Transverse colon (tissue), 4 donors: ENCODE measurements around the gene PNLIPRP2. TPM values are rescaled to one million over a fixed set of nuclear protein-coding genes. Genes with fewer than 3 reads are reported as not detected.
A peak's percentile ranks its signal among the peaks of the same experiment; 100 is the strongest.

Experiments used
- DNase-seq: peaks from one replicate; pipeline ENCODE4 v3.0.0-alpha.2; 2019
- H3K27ac ChIP-seq, 4 donors: fragments of 200-600 bp; sonication (generic); 2 replicates each; pipeline ENCODE4 v1.5.1; 2016 to 2018; ENCODE audit warnings: inconsistent platforms in 4 of 4
- H3K27me3 ChIP-seq: fragments of 200-600 bp; sonication (generic); 2 replicates; pipeline ENCODE4 v1.5.1; 2017; ENCODE audit warnings: inconsistent platforms
- H3K36me3 ChIP-seq, 4 donors: fragments of 200-600 bp; sonication (generic); 2 replicates each; pipeline ENCODE4 v1.5.1; 2017 to 2019; ENCODE audit warnings: inconsistent platforms in 4 of 4
- H3K4me1 ChIP-seq, 4 donors: fragments of 200-600 bp; sonication (generic); 2 replicates each; pipeline ENCODE4 v1.5.1; 2017 to 2020; ENCODE audit warnings: inconsistent platforms in 4 of 4
- H3K4me3 ChIP-seq, 4 donors: fragments of 200-600 bp; sonication (generic); 1 replicate in 1 of 4; 2 replicates in 3 of 4; pipeline versions ENCODE4 v1.5.1 to v1.6.1; 2017 to 2019; ENCODE audit warnings: inconsistent platforms in 4 of 4
- H3K9me3 ChIP-seq, 2 donors: fragments of 200-600 bp; sonication (generic); 2 replicates each; pipeline ENCODE4 v1.5.1; 2017 to 2019; ENCODE audit warnings: inconsistent platforms in 2 of 2
- EP300 ChIP-seq: sonication (generic); formaldehyde crosslinking; IDR thresholded peaks from one replicate; pipeline ENCODE4 v1.6.1; 2017; ENCODE audit warnings: antibody characterized with exemption, low read depth
- POLR2A ChIP-seq: fragments of 450-650 bp; IDR thresholded peaks from one replicate; pipeline ENCODE4 v1.6.1; 2016; ENCODE audit warnings: antibody characterized with exemption, mild to moderate bottlenecking, moderate library complexity
- POLR2AphosphoS5 ChIP-seq, 3 donors: sonication (generic); formaldehyde crosslinking; IDR thresholded peaks; one replicate each; pipeline ENCODE4 v1.6.1; 2016; ENCODE audit warnings: antibody characterized with exemption in 3 of 3
- WGBS, 2 donors: methylation state at CpG; one replicate each; pipeline ENCODE4 v1.1.5; 2018; ENCODE audit warnings: low coverage in 1 of 2; 5-methylcytosine and 5-hydroxymethylcytosine counted together
- in situ Hi-C, 4 donors: fragments of 200-750 bp; cut with MboI; loops; one replicate each; pipeline versions ENCODE4 v1.15.0 to v1.15.1; 2017; ENCODE audit warnings: low sequenced_read_pairs in 3 of 4, low pct_ligation_motif_present in 1 of 4, low pct_unique_long_range_greater_than_20kb in 1 of 4
- intact Hi-C: fragments of 100-400 bp; cut with DNase I; formaldehyde crosslinking; loops from one replicate; pipeline ENCODE4 v1.15.1; 2023; ENCODE audit warnings: low total_unique reads
- total RNA-seq, 4 donors: library from RNA; depleted of rRNA; stranded (reverse); fragments of >200 nt; gene quantifications; one replicate each; pipeline ENCODE4 v1.1.0, GENCODE V29; 2016
- TF ChIP-seq, protein P1 (sequence below), 5 experiments: fragments of 200-600 bp in 3 of 5; fragments of 450-650 bp in 2 of 5; sonication (generic) in 3 of 5; IDR thresholded peaks; 1 replicate in 2 of 5; 2 replicates in 3 of 5; pipeline ENCODE4 v1.5.1; 2016 to 2017; ENCODE audit warnings: antibody characterized with exemption in 5 of 5, inconsistent platforms in 3 of 5, mild to moderate bottlenecking in 2 of 5, moderate library complexity in 1 of 5

PNLIPRP2 gene
- total RNA-seq, 4 donors from 2014 or later: 0.32 to 4.2 TPM; not detected in 2

DNA sequence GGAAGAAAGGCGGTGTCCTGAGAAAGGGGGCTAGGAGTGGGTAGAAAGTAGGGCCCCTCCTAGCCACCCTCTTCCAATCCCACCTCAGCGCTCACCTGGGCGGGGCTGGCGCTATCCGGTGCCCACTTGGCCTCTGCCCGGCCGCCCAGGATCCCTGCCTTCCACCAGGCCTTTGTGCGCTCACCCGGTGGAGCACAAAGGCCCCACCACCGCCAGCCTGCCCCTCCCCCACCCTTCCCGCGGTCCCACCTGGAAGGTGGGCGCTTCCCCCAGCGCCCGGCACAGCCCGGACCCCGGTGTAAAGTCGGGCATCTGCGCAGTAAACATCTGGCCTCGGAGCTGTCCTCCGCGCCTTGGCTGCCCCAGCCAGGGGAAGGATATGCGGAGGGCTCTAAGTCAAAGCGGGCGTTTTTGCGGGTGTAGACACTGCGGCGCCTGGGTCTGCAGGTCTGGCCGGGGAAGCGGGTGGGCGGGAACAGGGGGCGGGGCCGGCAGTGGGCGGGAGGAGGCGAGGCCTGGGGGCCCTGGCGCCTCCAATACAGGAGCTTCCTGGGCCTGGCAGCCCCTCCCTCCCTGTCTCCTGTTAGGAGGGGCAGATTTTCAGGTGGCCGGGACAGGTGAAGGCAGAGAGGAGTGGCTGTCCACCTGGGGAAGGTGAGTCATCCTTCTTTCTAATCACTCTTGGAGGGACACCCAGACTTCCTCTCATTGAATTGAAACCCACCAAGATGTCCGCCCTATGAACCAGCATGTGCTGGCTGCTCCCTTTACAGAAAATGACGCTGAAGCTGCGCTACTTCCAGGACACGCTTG, 49.3 kb downstream of the PNLIPRP2 start:
- Histone ChIP-seq H3K4me3 (peak overlapping the region in 3 of 4 donors; percentile 16 to 40 (median 29)), H3K4me1 (peaks cover 0 to 3% (median 0%) of the 10 kb centered on the region in 4 donors), H3K27me3 (peaks cover 10% of the 10 kb centered on the region), H3K36me3 (no peaks in the 10 kb centered on the region), H3K27ac (peak overlapping the region in 1 of 4 donors; percentile 49), H3K9me3 (no peaks in the 10 kb centered on the region)
- DNase-seq: peak; percentile 47
- 39 to 71% methylated on average over 1 to 21 of the region's 41 CpGs for WGBS, 2 donors
- in situ Hi-C loops (loop anchor here in 1 of 4 donors (25.0 kb wide), 1 partner anchor 492 kb away; no protein-coding TSS in a partner anchor), intact Hi-C loops (no loop called here)
- TF ChIP-seq EP300 (no peak), POLR2AphosphoS5 (IDR thresholded peaks at IDR 0.05) (no peak)

DNA sequence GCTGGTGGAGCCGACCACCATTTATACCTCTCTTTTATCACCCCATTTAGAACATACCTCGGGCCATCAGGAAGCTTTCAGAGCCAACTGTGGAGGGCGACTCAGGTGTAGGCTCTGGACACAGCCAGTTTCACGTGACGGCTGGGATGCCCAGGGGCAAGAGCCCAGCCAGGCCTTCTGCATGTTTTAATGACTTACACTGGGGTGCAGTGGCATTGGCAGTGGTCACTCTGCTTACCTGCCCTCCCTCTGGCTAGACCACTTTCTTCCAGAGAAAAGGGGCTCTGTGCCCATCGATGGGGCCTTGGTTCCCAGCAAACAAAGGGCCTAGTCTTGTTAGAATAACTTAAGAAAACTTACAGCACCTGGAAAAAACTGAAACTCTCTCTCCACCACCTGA, 50.0 kb downstream of the PNLIPRP2 start:
- DNase-seq: no peak
- peaks cover 0 to 3% (median 0%) of the 10 kb centered on the region in 4 donors for H3K4me1 ChIP-seq
- peaks cover 10% of the 10 kb centered on the region for H3K27me3 ChIP-seq
- in situ Hi-C loops: loop anchor here in 1 of 4 donors (25.0 kb wide), 1 partner anchor 492 kb away; no protein-coding TSS in a partner anchor
- WGBS, 2 donors: 68% methylated on average over 6 of the region's 6 CpGs; no CpG with 5 or more reads in 1 of the 2 donors
- intact Hi-C loops: no loop called here
- H3K27ac ChIP-seq: no peak overlapping the region
- no peaks in the 10 kb centered on the region for H3K36me3 ChIP-seq
- H3K9me3 ChIP-seq: no peaks in the 10 kb centered on the region
- peak overlapping the region in 2 of 4 donors; percentile 29 to 40 for H3K4me3 ChIP-seq
- TF ChIP-seq POLR2AphosphoS5 (IDR thresholded peaks at IDR 0.05) (no peak), POLR2A (no peak), EP300 (no peak)
- TF ChIP-seq, protein P1, sequence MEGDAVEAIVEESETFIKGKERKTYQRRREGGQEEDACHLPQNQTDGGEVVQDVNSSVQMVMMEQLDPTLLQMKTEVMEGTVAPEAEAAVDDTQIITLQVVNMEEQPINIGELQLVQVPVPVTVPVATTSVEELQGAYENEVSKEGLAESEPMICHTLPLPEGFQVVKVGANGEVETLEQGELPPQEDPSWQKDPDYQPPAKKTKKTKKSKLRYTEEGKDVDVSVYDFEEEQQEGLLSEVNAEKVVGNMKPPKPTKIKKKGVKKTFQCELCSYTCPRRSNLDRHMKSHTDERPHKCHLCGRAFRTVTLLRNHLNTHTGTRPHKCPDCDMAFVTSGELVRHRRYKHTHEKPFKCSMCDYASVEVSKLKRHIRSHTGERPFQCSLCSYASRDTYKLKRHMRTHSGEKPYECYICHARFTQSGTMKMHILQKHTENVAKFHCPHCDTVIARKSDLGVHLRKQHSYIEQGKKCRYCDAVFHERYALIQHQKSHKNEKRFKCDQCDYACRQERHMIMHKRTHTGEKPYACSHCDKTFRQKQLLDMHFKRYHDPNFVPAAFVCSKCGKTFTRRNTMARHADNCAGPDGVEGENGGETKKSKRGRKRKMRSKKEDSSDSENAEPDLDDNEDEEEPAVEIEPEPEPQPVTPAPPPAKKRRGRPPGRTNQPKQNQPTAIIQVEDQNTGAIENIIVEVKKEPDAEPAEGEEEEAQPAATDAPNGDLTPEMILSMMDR (IDR thresholded peaks at IDR 0.05): no peak

DNA sequence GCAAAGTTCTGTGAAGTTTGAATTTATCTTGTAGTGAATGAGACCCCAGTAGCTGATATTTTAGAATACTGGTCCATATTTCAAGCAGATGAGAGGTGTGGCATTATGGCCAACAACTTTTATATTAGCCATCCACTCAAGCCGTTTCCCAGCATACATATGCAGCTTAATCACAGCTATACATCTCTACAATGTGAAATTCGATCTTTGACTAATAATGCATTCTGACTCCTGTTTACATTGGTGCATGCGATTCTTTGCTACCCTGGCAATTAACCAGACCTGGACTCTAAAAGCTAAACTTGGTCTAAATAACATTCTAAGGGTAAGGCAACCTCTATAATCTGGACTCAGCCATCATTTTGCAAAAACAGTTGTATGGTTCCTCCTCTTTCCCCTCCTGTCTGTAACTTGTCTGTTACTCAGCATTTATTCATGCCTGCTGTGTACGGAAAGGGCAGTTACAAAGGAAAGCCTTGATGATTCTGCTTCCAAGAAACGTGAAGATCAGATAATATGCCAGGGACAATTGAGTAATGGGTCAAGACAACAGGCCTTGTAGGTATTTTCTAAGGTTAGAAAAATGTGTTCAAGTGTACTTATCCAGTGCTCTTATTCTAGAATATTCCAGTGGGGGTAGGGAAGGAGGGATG, 50.6 kb downstream of the PNLIPRP2 start:
- Histone ChIP-seq H3K4me1 (no peaks in the 10 kb centered on the region), H3K27ac (no peak overlapping the region), H3K27me3 (peaks cover 10% of the 10 kb centered on the region), H3K9me3 (no peaks in the 10 kb centered on the region), H3K36me3 (no peaks in the 10 kb centered on the region), H3K4me3 (no peak overlapping the region)
- intact Hi-C loops (no loop called here), in situ Hi-C loops (loop anchor here in 1 of 4 donors (25.0 kb wide), 1 partner anchor 491 kb away; no protein-coding TSS in a partner anchor)
- no peak for DNase-seq
- WGBS, 2 donors: 64 to 70% methylated on average over 4 to 5 of the region's 5 CpGs
- TF ChIP-seq, protein P1 (IDR thresholded peaks at IDR 0.05): no peak
- TF ChIP-seq POLR2AphosphoS5 (IDR thresholded peaks at IDR 0.05) (no peak), POLR2A (no peak), EP300 (no peak)

DNA sequence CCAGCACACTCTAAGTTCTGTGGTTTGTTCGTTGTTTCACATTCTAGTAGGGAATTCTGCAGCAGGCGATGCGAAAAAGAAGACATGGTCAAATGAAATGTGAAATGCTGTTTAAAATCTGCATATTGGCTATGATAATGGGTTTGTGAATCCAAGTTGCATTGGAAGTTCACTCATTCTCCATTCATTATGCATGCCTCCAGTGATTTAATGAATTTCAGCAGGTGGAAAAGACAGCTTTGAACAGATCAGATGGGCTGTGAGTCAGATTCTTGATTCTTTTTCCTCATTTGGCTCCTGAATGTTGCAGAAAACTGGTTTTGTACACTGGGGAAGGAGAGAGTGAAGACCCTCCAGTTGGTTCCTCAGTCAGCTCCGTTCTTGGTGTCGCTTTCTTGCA, 52.1 kb downstream of the PNLIPRP2 start:
- intact Hi-C loops (no loop called here), in situ Hi-C loops (loop anchor here in 1 of 4 donors (25.0 kb wide), 1 partner anchor 489 kb away; no protein-coding TSS in a partner anchor)
- H3K9me3 ChIP-seq: no peaks in the 10 kb centered on the region
- no peak overlapping the region for H3K4me3 ChIP-seq
- no peak for DNase-seq
- H3K27ac ChIP-seq: no peak overlapping the region
- WGBS, 2 donors: 90 to 100% methylated on average over 3 to 5 of the region's 5 CpGs
- H3K27me3 ChIP-seq: peaks cover 10% of the 10 kb centered on the region
- no peaks in the 10 kb centered on the region for H3K36me3 ChIP-seq
- H3K4me1 ChIP-seq: no peaks in the 10 kb centered on the region
- TF ChIP-seq POLR2AphosphoS5 (IDR thresholded peaks at IDR 0.05): no peak

DNA sequence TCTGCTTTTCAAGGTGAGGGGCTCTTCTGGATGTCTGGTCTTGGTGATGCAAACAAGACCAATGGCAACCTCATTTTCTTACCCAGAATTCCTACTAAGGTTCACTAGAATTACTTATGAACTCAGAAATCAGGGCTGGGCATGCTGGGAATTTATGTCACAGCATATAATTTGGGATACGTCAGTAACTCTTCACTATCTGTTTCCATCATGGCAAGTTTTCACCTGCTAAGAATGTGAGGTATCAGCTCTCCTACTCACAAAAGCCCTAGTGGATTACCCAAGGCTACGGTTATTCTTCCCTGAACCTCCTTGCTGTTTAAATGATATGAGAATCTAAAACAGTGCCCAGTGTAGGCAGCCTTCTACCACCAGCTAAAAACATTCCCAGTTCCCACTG, 53.1 kb downstream of the PNLIPRP2 start:
- no peak for DNase-seq
- in situ Hi-C loops: loop anchor here in 1 of 4 donors (25.0 kb wide), 1 partner anchor 488 kb away; no protein-coding TSS in a partner anchor
- Histone ChIP-seq H3K27ac (no peak overlapping the region), H3K36me3 (no peaks in the 10 kb centered on the region), H3K9me3 (no peaks in the 10 kb centered on the region), H3K27me3 (peaks cover 10% of the 10 kb centered on the region), H3K4me1 (no peaks in the 10 kb centered on the region), H3K4me3 (no peak overlapping the region)
- no peak for TF ChIP-seq POLR2A
- TF ChIP-seq EP300: no peak
- TF ChIP-seq, protein P1 (IDR thresholded peaks at IDR 0.05): no peak
- TF ChIP-seq POLR2AphosphoS5 (IDR thresholded peaks at IDR 0.05): no peak
- intact Hi-C loops: no loop called here
- 92 to 95% methylated on average over 2 of the region's 2 CpGs for WGBS, 2 donors
